Hypothalamus (tissue), 51 donors: ENCODE measurements around the gene COG4.
A peak's percentile ranks its signal among the peaks of the same experiment; 100 is the strongest.

Experiments
- DNase-seq, 51 donors: peaks; one replicate each; lab custom pipeline; 2025; lab: John Stamatoyannopoulos, UW

The COG4 gene

GRCh38 chr16:70481929-70482536 is 41.3 kb downstream of the COG4 start:
- peak in 1 of 51 donors; percentile 17 for DNase-seq

GRCh38 chr16:70480127-70481105 is 42.9 kb downstream of the COG4 start:
- no peak for DNase-seq

GRCh38 chr16:70478912-70479341 is 44.4 kb downstream of the COG4 start:
- no peak for DNase-seq

DNA sequence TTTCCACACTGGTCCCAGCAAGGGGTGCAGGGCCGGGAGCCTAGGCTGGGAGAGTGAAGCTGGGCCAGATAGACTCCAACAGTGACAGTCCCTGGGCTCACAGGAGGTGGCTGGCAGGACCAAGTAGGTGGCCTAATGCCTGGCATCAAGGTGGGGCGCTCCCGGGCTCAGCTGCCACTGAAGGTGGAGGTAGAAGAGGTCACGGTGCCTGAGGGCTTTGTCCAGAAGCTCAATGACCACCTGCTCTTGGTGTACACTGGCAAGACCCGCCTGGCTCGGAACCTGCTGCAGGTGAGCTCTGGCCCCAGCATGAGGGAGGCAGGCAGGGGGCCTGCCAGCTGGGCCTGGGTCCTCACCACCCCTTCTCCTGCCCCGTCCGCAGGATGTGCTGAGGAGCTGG is 45.2 kb downstream of the COG4 start:
- DNase-seq: no peak

GRCh38 chr16:70476272-70477020 is 46.9 kb downstream of the COG4 start:
- DNase-seq: no peak

DNA sequence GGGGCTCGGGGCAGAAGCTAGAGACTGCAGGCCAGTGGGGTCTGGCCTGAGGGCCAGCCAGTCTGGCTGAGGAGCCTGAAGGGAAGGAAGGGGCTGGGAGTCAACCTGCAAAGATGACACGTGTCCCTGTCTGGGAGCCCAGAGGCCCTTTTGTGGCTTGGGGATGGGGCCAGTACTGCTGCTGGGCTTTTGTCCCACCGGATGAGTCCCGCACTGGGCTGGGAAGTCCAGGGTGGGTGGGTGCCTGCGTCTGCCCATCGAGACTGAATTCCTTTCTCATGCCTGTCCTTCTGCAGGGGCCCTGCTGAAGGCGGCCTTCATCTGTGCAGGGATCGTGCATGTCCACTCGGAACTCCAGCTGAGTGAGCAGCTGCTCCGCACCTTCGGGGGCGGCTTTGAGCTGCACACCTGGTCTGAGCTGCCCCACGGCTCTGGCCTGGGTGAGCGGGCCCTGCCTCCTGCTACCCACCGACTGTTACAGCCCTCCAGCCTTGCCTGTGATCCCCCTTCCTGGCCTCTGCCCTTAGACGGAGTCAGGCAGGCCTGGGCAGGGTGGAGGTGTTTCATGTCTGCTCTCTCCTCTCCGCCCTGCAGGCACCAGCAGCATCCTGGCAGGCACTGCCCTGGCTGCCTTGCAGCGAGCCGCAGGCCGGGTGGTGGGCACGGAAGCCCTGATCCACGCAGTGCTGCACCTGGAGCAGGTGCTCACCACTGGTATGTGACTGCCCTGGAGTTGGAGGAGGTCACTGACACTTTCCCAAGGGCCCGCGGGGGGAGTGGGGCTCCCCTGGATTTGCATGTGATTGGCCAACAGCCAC is 48.1 kb downstream of the COG4 start:
- DNase-seq: no peak

DNA sequence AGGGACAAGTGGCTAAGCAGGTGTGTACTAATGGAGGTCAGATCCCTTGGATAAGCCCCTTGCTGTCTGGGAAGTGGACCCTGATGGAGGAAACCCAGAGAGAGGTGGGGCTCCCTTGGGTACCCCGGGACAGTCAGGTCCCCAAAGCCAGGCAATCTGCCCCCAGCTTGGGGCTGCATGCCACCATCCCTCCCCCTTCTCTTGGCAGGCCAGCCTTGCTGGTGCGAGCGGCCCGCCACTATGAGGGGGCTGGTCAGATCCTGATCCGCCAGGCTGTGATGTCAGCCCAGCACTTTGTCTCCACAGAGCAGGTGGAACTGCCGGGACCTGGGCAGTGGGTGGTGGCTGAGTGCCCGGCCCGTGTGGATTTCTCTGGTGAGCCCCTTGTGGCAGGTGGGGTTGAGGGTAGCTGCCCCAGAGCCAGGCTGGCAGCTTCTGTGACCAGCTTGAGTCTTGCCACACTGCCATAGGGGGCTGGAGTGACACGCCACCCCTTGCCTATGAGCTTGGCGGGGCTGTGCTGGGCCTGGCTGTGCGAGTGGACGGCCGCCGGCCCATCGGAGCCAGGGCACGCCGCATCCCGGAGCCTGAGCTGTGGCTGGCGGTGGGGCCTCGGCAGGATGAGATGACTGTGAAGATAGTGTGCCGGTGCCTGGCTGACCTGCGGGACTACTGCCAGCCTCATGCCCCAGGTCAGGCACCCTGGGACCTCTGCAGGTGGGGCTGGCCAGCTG is 48.9 kb downstream of the COG4 start:
- no peak for DNase-seq

GRCh38 chr16:70473446-70474319 is 49.7 kb downstream of the COG4 start:
- DNase-seq: no peak

DNA sequence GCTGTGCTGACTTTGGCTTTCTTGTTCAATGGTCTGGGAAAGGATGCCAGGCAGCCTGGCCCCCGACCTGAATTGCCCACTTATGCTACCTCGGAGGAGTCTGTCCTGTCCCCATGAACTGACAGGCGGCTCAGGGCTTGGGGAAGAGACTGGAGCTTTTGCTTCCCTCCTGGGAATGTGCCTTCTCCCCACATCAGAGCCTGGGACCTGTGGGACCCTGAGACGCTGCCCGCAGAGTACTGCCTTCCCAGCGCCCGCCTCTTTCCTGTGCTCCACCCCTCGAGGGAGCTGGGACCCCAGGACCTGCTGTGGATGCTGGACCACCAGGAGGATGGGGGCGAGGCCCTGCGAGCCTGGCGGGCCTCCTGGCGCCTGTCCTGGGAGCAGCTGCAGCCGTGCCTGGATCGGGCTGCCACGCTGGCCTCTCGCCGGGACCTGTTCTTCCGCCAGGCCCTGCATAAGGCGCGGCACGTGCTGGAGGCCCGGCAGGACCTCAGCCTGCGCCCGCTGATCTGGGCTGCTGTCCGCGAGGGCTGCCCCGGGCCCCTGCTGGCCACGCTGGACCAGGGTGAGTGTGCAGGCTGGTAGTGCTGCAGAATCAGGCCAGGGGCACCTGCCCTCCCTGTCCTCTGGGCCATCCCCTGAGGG is 50.4 kb downstream of the COG4 start:
- no peak for DNase-seq

DNA sequence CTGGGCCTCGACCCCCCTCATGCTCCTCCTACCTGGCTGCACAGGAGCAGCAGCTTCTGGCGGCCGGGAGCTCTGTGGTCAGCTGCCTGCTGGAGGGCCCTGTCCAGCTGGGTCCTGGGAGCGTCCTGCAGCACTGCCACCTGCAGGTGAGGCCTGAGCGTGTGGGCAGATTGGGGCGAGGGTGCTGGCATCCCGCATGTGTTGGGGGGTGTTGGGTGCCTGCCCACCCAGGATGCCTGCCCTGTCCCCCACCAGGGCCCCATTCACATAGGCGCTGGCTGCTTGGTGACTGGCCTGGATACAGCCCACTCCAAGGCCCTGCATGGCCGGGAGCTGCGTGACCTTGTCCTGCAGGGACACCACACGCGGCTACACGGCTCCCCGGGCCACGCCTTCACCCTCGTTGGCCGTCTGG is 52.4 kb downstream of the COG4 start:
- peak in 18 of 51 donors; percentile 3 to 40 (median 18) for DNase-seq

- DNase-seq: no peak
These were observed 53.0 kb downstream of the COG4 start for GRCh38 chr16:70470141-70470926.

DNA sequence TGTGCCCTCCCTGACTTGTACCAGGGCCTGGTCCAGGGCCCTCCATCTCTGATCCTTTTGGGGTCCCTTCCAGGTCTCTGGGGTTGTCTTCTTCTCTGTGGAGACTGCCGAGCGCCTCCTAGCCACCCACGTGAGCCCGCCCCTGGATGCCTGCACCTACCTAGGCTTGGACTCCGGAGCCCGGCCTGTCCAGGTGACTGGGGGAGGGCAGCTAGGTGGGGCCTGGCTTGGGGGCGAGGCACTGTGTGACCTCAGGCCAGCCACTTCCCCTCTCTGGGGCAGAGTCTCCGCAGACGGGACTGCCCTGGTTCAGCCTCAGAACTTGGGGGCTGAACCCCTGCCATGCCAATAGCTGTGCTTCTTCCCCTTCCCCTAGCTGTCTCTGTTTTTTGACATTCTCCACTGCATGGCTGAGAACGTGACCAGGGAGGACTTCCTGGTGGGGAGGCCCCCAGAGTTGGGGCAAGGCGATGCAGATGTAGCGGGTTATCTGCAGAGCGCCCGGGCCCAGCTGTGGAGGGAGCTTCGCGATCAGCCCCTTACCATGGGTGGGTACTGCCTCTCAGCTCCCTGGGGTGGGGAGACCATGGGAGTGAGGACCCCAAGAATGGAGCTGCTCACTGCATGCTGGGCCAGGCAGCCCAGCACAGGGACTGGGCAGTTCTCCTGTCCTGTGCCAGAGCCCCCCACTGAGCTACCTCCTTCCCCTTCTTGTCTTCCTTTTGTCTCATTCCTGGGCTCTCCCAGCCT is 54.4 kb downstream of the COG4 start:
- DNase-seq: no peak

DNA sequence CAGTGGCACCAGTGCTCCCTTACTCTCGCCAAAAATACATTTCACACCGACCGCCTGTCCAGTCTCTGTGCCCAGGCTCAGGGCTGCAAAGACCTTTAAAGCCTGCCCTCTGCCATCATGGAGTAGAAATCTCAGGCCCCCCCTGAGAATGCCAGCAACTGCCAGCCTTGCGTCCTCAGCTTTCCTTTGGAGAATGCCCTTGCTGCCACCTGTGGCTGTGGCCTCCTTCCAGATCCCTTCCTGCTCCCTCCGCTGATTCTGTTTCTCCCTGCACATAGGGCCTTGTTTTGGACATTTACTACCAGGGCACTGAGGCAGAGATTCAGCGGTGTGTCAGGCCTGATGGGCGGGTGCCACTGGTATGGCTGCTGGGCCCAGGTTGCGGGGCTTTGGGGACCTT is 55.7 kb downstream of the COG4 start:
- DNase-seq: no peak

DNA sequence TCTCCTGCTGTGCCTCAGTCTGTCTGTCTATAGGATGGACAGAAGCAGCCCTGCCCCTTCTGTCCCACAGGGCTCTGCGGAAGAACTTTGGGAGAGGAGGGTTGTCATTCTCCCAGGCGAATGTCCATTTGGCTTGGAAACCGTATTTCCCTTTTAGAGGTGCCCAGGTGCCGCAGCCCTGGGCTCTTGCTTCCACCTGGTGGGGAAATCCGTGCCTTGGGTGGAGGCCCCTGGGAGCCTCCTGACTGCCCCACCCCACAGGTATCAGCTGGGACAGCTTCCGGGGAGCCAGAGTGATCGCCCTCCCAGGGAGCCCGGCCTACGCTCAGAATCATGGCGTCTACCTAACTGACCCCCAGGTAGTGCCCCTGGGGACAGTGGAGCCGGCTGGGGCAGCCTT is 56.2 kb downstream of the COG4 start:
- no peak for DNase-seq

- DNase-seq: no peak
These were observed 56.6 kb downstream of the COG4 start for GRCh38 chr16:70466805-70467076.

GRCh38 chr16:70465999-70466804 is 57.2 kb downstream of the COG4 start:
- no peak for DNase-seq
